Activated CD4-positive, alpha-beta T cell treated with anti-CD3 and anti-CD28 coated beads, Interleukin-2, amount 50 U/mL, for 4 hours (primary cell): ENCODE data around the gene UMODL1.
"Not testable (repeated sequence)": the region's sequence is repeated elsewhere in the genome, so short reads cannot be mapped to it uniquely, and the experiment has no call there.

Experiments used
- DNase-seq, 2 experiments: peaks; one replicate each; pipeline ENCODE4 v3.0.0-alpha.2; 2020

Gene UMODL1

DNA sequence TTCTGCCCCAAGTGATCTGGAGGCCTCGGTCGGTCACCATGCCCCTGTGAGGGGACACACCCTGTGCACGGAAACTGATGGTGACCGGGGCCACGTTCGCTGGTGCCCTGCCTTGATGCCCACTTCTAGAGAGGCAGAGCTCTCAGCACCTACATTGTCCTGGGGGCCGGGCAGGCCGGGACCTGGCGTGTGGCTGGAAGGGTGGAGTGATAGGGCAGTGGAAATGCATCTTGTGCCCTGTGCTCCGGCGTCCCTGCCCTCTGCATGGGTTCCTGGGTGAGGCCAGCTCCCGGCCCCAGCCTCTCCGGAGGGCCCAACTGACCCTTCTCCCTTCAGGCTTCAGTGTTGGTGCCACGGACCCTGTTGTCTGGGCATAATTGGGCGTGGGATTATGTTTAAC, 11.0 kb upstream of the UMODL1 start:
- DNase-seq: no peak

DNA sequence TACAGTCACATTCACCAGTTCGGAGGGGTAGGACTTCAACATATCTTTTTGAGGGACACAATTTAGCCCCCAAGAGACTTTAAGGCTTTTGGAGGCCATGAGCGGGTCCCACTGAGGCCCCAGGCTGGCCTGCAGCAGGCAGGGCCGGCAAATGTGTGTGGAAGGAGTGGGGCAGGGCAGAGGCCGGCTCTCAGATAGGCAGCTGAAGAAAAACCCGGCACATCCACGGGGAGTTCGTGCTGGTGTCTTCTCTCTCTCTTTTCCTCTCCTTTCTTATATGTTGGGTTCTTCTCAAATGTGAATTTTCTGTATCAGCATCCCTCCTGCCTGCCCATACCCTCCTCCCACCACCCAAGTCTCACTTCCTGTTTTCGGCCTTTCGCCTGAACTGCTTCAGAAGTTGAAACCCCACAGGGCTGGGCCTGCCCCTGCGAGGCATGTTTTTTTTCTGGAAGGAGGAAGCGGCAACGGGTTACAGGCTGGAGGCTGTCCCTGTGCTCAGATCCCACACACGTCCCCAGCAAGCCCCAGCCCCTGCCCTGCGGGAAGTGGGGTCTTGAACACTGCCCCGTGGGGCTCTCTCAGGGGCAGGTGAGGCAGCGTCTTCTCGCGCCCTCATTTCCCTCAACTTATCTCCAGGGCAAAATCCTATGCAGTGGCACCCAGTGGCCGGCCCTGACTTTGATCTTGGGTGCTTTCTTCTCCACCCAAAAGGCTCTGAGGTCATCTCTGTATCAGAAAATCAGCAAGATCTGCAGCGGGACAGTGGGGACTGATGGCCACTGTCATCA, 9.7 kb upstream of the UMODL1 start:
- no peak for DNase-seq

DNA sequence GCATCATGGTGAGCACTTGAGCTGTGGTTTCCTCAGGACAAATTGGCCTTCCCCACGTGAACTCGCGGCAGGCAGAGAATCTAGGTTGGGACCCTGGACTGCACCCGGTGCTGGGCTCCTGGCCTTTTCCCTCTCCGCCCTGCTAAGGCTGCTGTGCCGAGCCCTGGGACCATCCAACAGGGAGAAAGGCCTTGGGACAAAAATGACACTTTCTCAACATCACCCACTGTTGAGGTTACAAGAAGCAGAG, 9.2 kb upstream of the UMODL1 start:
- DNase-seq: no peak

DNA sequence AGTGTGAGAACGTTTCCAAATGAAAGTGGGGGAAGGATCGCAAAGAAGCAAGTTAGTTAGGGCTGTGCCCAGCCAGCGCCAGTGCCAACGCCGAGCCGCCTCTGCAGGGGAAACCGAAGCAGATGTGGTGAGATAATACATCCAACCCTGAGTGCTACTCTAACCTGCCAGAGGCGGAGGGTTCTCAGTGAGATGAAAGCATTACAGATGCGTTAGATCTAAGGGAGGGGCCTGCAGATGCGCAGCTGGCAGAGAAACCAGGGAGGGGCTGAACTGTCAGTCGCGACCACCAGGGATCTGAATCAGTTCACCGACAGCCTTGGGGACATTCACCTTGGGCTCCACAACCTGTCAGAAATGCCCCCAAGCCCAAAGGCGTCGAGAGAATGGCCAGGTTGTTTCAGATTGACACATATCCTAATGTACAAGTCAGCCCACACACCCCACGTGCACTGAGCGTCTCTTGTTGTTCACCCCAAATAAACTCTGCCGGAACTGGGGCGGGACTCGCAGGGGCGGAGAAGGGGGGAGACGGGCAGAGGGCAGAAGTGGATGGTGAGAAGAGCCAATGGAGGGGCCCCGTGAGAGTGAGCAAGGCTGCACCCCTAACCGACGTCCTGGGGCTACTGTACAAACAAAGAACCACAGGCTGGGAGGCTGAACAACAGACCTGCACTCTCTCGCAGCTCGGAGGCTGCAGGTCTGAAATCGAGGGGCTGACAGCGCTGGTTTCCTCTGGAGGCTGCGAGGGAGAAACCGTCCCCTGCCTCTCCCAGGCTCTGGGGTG, 8.7 kb upstream of the UMODL1 start:
- DNase-seq: peak; percentile 72 to 74

DNA sequence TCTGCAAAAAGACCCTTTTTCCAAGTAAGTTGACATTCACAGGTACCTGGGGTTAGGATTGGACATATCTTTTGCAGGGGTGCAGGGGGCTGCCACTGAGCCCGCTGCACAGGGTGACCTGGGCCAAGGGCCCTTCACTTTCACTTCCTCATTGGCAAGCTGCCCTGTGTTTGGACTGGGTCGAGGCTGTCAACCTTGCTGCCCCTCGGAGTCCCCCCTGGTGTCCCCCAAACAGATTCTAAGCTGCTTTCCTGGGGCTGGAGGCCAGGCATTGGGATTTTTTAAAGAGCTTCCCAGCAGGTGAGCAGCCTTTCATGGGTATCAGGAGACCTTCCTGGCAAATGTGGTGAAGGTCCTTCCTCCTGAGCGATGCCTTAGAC, 7.9 kb upstream of the UMODL1 start:
- peak in 1 of 2 experiments; percentile 8 for DNase-seq

DNA sequence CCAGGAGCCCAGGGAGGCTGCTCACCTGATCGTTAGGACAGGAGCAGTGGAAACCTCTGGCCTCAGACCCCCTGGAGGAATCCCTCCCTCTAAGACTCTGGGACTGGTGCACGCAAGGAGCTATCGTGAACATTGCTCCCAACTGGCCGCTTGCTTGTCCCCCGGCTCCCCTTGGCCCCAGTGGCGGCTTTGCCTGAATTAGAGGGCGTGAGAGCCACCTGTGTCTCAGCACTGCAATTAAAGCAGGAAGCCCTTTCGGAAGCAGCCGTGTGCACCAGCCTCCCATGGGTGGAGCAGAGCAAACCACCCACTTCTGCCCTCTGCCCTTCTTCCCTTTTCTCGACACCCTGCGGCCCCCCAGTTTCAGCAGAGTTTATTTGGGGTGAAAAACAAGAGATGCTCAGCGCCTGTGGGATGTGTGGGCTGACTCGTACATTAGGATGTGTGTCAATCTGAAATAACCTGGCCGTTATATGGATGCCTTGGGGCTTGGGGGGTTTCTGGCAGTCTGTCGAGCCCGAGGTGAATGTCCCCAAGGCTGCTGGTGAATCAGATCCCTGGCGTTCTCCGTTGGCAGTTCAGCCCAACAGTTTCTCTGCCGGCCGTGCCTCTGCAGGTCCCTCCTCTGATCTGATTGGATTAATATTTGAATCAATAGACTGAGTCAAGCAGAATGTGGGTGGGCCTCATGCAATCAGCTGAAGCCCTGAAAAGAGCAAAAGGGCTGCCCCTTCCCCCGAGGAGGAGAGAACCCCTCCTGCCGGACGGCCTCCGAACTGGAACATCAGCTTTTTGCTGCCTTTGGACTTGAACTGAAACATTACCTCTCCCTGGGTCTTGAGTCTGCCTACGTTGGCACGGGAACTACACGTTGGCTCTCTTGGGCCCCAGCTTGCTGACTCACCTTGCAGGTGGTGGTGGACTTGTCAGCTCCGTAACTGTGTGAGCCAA, 7.3 kb upstream of the UMODL1 start:
- DNase-seq: peak; percentile 42 to 52

DNA sequence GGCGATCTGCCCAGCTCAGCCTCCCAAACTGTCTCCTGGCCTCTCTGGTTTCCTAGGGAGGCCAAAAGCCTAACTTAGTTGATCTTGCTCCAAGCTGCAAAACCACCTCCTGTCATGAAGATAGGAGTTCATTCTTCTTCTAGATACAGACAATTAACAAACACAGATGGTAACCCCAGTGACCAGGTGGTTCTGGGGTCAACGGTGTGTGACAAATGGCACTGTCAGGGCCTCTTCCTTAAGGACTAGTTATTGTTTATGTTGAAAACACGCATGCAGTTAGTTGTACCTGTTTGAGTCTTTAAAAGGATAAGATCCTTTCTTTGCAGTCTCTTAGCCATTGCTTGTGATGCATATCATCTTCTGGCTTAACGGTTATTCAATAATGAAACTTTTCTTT, 4.6 kb upstream of the UMODL1 start:
- DNase-seq: no peak

DNA sequence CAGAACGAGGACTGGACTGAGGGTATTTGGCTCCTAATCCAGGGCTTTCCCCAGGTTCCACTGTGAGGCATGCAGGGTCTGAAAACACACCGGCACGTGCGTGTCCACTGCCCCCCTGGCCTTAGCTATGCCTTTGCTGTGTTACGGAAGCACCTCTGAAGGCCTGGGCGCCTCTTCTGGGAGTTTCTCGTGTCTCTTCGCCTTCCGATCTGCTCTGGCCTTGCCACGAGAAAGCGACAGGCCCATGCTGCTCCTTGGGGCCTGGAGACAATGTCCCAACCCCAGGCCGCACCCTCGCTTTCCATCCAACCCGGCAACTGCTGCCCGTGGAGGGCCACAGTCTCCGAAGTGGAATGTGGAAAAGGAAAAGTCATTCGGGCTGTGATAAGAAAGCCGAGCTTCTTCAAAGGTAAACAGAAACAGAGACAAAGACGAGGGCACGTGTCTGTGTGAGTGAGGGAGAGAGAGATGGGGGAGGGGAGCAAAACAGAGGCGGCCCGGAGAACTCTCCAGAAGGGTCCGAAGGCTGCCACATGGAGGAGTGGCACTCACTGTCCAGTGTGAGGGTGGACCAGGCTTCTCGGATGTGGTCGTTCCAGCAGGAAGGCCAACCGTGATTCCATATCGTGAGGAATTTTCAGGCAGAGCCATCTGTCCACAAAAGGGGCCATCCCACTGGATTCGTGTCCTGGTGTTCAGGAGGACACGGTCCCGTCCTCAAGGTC, 3.4 kb upstream of the UMODL1 start:
- DNase-seq: no peak

DNA sequence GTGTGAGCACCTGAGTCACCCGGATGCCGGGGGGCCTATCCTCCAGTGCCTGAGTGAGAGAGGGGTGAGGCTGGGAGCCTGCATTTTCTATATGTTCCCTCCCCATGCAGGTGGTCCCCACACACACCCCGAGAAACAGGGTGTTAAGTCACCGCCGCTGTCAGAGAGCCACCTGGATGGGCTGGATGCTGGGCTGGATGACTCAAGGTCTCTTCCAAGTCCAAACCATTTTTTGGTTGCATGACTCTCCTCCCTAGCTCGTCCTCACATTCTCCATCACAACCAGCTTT, 2.9 kb upstream of the UMODL1 start:
- DNase-seq: no peak

DNA sequence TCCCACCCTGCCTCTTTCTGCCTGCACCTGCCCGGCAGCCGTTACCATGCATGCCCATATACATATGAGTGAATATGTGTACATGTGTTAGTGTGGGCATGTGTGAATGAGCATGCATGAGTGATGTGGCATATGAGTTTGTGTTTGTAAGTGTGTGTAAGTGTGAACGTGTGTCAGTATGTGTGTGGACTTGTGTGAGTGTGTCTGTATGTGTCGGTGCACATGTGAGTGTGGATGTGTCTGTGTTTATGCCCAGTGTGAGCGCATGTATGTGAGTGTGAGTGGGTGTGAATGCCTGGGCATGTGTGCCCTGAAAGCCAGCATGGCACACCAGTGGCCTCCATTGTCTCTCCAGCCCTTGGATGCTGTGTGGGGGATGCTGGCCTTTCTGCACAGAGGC, 2.5 kb upstream of the UMODL1 start:
- DNase-seq: no peak

DNA sequence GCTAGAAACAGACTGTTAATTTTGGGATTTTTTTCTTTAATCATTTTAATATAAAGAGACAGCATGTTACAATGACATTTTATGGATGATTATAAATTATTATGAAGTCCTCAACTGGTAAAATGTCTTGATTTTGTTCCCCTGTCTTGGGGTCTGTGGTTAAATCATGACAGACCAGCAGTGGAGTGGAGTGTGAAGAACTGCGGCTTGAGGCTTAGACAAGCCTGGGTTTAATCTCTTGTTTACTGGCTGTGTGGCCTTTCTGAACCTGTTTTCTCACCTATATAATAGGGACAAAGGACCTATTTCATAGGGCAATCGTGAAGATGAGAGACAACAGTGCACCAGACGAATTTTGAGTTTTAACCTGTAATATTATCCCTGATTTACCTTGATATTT, 1.8 kb upstream of the UMODL1 start:
- DNase-seq: no peak

DNA sequence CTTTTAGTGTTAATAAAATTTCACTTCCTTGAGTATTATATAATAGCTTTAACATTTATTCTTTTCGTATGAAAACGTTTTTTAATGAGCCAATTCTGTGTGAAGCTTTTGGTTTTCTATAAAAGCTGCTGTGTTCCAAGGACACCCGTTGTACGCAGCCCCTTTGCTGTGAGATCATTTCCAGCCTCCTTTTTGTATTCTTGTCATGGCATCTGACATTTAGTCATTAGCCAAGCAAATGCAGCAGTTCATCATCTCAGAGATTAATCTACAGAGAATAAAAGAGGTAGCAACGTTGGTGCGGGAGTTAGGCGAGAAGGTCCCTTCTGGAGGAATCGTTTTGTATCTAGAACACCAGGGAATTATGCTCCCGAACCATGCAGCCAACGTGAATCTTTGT, 1.3 kb upstream of the UMODL1 start:
- no peak for DNase-seq

DNA sequence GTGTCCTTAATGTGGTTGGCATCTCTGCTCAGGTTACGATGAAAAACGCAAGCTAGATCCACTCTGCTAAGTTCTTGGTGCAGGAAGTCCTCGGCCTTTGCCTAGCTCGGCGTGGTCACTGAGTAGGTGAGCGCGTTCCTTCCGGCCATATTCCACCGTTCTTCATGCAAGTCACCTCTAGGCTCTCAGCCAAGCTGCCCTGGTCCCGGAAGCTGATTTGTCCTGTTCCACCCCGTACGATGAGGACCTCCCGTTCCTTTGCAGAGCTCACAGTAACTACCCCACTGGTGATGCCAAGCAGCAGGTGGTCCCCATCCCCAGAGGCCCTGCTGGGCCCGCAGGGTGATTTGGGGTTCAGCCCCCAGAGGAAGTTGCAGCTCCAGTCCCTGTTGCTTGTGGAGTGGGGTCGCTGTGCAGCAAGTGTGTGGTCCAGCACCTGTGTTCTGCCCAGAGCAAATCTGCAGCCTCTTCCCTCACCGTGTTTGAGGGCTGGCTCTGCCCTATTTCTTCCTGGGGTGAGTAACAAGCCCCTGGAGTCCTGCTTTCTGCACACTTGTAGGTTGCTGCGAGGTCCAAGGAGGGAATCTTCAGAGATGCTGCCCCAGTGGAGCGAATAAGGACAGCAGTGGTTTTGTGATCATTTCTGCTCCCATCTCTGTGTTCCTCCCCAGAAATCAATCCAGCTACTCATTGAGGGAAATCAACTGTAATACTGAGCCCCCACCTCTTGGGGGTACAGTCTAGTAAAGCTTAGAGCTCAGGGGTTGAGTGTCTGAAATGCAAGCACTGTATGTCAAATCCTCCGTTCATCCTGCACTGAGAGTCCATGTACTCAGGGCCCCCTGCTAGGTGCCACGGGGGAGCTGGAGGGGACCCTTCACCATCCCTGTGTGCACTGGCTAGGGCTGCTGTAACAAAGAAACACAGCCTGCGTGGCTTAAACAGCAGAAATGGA, 2.3 kb downstream of the UMODL1 start:
- DNase-seq: no peak

DNA sequence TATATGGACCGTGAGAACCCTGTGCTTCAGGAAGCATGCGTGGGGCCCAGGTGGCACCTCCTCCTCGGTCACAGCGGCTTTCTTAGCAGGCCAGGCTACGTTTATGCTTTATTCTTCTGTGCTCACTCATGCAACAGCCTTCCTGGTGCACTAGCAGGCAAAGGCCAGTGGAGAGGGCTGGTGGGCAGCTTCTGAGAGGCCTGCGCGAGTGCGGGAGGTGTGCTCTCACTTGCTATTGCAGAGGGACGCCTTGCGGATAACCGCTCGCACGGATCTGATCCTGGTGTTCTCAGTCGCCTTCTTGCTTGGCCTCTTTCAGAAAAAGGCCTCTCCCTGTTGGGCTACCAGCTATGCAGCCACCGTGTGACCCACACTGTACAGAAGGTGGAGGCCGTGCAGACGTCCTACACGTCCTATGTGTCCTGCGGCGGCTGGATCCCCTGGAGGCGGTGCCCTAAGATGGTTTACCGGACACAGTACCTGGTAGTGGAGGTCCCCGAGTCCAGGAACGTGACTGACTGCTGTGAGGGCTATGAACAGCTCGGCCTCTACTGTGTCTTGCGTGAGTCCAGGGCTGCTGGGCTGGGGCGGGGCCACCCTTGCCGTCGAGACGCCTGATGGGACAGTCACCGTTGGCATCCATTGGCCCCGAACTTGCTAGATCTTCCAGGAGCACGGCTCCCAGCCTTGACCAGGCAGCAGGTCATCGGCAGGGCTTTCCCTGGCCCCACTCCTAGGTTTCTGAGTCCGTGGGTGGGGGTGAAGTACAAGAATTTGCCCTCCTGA, 4.8 kb downstream of the UMODL1 start:
- no peak for DNase-seq

DNA sequence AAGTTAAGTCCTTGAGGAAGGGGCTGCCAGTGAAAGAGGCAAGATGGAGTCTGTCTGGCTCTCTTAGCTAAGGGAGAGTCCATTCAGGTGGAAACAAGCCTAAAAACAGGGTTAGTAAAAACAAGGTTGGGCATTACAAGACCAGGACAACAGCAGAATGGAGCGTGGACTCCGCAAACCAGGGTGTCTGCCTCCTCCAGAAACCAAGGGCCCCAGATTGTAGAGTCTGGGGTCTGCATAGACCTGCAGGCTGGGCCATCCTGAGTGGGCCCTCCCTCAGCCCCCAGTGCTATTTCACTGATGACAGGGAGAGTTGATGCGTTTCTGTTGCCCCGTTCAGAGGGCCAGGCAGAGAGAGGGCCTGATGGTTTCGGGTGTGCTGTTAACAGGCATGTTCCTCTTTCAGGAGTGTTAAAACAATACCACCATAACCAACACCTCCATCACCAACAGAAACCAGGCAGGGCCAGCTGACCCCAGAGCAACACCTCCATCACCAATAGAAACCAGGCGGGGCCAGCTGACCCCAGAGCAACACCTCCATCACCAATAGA, 6.6 kb downstream of the UMODL1 start:
- DNase-seq: not testable (repeated sequence)

DNA sequence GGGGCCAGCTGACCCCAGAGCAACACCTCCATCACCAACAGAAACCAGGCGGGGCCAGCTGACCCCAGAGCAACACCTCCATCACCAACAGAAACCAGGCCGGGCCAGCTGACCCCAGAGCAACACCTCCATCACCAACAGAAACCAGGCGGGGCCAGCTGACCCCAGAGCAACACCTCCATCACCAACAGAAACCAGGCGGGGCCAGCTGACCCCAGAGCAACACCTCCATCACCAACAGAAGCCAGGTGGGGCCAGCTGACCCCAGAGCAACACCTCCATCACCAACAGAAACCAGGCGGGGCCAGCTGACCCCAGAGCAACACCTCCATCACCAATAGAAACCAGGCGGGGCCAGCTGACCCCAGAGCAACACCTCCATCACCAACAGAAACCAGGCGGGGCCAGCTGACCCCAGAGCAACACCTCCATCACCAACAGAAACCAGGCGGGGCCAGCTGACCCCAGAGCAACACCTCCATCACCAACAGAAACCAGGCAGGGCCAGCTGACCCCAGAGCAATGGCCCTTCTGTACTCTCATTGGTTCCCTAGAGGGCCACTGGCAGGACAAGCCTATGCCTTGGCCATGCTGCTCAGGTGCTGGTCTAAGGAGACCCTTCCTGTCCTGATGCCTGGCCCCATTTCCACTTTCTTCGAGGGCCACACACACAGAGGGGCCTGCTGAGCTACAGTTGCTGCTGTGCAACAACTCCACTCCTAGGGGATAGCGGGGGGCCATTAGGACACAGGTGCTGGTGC, 7.3 kb downstream of the UMODL1 start:
- DNase-seq: not testable (repeated sequence)

DNA sequence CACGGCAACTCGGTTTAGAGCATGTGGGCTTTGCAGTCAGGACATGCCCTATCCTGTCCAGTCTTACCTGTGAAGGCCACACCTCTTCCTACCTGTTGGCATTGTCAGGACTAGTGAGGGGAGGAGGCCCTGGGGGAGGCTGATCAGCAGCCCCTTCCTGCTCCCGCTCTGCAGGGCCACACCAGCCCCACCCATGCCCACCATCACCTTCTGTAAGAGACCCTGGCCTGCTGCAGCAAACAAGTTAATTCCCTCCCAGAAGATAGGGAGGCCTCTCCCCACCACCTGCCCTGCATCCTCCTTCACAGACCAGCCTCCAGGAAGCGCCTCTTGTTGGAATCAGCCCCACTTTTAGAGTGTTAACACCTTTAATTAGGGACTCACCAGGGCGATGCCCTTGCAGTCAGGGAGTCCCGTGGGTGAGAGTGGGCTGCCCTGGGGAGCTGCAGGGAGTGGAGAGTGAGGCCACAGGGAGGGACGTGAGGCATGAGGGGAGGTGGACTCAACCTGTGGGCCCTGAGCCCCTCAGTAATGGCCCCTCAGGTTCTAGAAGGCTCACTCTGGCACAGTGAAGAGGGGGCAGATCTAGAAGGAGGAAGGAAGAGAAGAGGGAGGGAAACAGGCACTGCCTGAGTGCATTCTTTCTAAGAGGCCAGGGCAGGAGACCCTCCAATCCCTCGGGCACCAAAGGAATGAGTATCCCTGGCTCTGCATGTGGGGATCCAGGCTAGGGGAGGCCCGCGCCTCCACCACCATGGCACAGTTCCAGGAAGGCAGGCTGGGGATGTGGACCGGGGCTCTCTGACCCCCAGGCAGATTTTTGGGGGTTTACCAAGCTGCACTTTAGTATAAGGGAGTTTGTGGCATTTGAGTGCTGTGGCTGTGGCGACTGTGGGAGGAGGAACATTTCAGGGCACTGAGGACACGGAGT, 8.2 kb downstream of the UMODL1 start:
- no peak for DNase-seq

DNA sequence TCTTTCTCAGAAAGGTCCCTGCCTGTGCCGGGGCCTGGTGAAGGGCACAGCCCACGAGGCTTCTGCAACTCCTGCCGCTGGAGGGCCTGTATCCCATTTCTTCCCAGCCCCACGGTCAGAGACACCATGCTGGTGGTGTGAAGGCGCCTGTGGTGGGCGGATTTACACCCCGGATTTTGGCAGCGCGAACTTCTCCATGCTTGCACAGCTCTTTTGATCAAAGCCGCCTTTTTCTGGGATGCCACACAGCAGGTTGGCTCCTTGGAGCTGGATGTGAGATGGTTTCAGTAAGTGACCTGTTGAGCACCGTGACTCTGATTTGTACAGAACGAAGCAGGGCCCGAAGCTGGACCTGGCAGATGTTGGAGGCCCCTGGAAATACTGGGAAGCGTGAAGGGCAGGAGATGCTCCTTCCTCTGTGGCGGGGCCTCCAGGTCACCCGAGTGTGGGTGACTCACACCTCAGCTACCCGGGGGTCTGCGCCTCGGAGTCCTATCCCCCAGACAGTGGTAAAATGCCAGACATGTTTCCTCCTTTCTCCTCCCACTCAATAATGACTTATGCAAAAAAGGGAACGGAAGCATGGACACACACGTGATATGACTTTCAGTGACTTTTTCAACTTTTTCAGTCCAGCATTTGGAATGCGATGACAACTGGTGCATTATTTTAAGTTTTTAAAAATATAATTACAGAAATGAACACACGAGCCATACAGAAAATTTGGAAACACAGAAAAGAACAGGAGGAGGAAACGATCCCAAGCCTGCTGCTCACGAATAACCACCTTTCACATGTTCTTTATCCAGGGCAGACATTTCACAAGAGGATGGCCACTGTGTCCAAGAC, 9.0 kb downstream of the UMODL1 start:
- DNase-seq: no peak
